ENCODE results near the gene F3.
"Not testable (repeated sequence)": the region's sequence is repeated elsewhere in the genome, so short reads cannot be mapped to it uniquely, and the experiment has no call there.

F3 gene

DNA sequence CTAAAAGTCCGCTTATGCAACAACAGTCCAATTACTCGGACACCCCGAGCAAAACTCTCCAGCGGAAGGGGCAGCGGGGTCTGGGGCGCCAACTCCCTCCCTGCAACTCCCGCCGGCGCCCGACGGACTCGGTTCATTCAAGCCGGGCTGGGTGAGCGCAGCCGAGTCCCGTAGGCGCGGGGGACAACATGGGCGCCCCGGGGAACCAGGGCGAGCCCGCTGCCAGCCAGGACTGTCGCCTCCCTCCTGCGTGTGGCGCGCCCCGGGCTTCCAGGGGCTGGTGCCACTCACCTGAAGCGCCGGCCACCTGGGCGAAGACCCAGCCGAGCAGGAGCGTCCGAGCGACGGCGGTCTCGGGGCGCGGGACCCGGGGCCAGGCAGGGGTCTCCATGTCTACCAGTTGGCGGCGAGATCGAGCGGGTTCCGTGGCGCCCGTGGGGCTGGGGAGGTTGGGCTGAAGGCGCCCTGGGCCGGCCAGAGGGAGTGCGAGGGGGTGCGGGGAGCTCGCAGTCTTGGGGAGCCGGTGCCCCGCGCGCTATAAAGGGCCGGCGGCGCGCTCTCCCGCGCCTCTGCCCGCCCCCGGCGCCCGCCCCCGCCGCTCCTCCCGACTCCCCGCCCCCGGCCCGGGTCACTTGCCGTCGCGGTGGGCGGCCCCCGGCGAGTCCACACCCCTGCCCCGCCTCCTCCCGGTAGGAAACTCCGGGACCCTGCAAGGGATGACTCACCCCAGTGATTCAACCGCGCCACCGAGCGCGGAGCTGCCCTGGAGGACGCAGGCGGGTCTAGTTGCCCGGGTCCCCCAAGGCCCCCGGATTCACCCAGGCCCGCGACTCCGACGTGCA is at the start of gene F3:
Gene F3 (minus strand): TSS at position 514 of the 842 bp plus-strand sequence. CDS start 123 bp downstream, at position 391.
- DNase-seq: peak; percentile 27 to 37

DNA sequence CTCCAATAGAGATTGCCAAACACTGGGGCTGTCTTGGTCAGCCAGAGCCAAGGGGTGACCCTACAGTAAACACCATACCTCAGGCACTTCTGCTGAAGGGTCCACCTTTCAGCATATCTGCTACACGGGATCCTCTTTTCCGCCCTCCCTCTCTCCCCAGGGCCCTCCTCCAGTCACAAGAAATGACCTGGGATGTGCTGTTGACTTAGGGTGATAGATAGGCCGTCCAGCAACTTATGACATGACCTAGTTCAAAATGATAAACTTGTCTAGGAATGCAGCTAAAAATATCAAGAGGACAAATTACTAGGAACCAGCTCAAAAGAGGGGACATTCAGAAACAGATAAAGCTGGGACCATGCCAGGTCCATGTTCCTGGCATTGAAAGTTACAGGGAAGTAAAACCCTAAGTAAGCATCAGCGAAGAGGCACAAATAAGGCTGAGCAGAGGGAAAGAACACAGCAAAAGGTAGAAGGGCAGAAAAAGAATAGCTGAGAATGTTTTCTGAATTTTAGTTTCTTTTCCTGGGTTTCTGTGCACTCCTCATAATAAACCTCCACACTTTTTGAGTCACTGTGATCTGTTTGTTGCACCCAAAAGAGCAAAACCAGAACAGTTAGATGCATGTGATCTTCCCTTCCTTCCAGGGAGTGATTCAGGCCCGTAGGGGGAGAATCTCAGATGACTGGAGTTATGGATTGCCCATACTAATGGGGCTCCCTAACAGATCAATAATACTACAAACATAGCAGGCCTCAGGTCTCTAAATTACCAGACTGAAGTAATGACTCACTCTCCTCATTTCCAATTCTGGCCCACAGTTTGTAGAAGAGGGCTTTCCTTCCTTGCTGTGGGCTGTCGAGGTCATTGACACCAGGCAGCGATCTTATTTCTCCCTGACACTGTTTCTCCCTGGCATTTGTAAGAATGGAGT is 48.9 kb upstream of the F3 start:
- DNase-seq: no peak

DNA sequence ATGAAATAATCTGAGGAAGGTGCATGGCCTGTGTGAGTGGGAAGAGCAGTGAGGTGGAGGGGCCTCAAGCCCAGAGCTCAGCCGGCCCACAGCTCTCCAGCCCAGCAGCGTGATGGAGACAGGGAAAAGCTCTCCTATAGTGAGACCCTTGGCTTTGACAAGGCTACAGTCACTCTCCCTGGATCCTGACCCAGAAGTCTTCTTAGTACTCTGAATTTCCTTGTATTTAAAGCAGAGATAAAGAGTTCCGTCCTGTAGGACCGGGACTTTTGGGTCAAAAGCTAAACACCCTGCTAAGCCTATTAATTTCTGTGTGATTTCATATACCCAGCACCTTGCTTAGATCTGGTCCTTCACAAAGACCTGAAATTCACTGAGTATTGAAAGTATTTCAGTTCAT is 48.2 kb upstream of the F3 start:
- DNase-seq: no peak

DNA sequence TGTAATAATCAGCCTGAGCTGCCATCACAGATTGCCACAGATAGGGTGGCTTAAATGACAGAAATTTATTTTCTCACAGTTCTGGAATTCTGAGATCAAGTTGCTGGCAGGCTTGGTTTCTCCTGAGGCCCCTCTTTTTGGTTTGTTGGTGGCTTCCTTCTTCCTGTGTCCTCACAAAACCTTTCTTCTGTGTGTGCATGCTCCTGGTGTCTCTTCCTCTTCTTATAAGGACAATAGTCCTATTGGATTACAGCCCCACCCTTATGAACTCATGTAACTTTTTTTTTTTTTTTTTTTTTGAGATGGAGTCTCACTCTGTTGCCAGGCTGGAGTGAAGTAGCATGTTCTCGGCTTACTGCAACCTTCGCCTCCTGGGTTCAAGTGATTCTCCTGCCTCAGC is 41.0 kb upstream of the F3 start:
- DNase-seq: no peak

DNA sequence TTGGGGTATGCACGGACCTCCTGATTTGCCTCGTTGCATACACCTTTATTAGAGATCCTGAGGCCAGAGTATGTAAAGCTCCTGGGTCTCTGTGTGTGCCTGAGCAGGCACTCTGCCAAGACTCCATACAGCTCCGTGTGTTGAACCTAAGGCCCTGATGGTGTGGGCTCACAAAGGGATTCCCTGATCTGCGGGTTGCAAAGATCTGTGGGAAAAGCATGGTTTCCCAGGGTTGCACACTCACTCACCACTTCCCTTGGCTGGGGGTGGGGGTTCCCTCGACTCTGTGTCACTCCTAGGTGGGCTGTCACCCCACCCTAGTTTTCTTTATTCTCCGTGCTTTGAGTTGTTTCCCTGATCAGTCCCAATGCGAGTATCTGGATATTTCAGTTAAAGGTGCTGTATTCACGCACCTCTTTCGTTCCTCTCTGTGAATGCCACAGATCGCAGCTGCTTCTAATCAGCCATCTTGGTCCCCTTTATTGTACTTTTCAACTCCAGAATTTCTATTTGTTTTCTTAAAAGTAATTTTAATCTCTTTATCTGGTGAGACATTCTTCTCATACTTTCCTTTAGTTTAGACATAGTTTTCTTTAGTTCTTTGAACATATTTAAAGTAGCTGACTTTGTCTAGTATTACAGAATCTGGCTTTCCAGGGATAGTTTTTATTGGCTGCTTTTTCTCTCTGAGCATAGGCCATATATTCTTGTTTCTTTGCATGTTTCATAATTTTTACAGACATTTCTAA is 39.0 kb upstream of the F3 start:
- no peak for DNase-seq

DNA sequence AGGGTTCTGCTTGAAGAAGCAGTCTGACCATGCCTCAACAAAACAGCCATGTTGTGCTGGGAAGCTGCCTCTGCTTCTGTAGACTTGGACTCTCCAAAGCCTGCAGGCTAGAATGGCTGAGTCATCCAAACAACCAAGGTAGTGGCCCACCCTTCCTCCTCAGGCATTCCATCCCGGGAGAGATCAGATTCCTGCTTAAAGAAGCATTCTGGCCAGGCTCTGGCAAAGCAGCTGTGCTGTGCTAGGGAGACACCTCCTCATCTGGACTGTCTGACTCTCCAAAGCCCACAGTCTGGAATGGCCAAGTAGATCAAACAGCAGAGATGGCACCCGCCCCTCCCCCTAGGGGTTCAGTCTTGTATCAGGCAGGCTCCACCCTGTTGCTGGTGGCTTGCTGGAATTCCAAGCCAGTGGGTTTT is 38.3 kb upstream of the F3 start:
- DNase-seq: no peak

DNA sequence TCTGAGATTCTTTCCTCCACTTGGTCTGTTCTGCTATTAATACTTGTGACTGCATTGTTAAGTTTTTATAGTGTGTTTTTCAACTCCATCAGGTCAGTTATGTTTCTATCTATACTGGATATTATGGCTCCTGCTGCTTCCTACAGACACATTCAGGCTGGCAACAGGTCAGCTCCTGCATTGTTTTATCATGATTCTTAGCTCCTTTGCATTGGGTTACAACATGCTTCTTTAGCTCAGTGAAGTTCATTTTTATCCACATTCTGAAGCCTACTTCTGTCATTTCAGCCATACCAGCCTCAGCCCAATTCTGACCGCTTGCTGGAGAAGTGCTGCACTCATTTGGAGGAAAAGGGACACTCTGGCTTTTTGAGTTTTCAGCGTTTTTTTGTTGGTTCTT is 37.3 kb upstream of the F3 start:
- no peak for DNase-seq

DNA sequence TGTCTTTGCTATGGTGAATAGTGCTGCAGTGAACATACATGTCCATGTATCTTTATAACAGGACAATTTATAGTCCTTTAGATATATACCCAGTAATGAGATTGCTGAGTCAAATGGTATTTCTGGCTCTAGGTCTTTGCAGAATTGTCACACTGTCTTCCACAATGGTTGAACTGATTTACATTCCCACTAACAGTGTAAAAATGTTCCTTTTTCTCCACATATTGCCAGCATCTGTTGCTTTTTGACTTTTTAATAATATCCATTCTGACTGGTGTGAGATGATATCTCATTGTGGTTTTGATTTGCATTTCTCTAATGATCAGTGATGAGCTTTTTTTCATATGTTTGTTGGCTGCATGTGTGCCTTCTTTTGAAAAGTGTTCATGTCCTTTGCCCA is 32.4 kb upstream of the F3 start:
- not testable (repeated sequence) for DNase-seq

DNA sequence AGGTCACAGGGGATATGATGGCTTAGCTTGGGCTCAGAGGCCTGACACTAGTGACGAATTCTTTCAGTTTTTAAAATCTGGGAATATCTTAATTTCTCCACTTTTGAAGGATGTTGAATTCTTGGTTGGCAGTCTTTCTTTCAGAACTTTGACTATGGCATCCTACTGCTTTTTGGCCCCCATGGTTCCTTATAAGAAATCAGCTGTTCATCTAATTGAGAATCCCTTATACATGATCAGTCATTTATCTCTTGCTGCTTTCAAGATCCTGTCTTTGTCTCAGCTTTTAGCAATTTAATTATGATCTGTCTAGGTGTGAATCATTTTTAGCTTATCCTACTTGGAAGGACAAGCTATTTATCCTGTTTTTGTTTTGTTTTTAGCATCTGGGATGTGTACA is 31.2 kb upstream of the F3 start:
- DNase-seq: no peak

DNA sequence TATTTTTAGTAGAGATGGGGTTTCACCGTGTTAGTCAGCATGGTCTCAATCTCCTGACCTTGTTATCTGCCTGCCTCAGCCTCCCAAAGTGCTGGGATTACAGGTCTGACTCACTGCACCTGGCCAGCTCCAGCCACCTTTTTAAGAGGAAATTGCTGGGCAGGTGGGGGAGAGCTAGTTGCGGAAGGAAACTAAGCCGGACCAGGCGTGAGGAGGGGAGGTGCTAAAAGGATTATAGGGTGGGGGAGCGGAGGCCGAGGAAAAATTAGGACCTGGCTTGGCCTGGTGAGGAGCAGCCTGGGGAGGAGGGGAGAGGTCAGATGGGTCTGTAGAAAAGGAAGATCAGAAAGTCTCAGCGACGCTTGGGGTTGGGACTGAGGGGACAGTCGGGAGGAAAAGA is 29.4 kb upstream of the F3 start:
- DNase-seq: not testable (repeated sequence)

DNA sequence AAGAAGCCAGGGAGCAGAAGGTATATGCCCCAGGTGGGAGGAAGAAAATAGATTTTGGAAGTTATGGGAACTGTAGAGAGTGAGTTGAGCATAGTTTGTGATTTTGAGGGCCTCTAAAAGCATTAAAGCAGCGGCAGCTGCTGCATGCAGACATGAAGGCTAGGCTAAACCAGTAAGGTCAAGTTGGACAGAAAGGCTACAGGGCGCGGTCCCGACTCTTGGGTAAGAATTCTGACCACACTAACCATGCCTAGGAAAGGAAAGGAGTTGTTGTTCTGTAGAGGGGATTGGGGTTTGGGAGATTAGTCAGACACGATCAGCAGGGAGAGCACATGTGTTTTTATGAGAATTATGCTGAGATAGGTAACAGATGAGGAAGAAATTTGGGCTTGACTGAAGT is 27.2 kb upstream of the F3 start:
- not testable (repeated sequence) for DNase-seq

DNA sequence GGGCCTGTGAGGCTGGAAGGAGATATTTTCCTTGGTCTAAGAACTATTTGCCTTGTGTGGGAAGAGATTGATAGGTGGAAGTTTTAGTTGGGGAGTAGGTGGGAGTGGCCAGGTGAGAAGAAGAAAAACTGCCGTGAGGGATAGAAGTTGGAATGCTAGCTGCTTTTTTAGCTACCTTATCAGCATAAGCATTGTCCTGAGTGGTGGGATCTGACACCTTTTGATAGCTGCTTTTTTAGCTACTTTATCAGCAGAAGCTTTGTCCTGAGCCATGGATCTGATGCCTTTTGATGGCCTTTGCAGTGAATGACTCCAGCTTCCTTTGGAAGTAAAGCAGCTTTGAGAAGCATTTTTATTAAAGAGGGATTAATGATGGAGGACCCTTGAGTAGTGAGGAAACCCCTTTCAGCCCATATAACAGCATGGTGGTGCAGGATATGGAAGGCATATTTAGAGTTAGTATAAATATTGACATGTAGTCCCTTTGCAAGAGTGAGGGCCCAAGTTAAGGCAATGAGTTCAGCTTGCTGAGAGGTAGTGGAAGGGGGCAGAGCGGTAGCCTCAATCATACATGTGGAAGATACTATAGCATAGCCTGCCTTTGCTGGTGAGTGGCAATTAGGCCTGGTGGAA is 26.5 kb upstream of the F3 start:
- not testable (repeated sequence) for DNase-seq

DNA sequence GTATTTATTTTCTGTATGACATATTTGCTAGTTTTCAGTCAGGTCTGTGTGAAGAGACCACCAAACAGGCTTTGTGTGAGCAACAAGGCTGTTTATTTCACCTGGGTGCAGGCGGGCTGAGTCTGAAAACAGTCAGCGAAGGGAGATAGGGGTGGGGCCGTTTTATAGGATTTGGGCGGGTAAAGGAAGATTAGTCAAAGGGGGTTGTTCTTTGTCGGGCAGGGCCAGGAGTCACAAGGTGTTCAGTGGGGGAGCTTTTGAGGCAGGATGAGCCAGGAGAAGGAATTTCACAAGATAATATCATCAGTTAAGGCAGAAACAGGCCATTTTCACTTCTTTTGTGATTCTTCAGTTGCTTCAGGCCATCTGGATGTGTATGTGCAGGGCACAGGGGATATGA is 24.9 kb upstream of the F3 start:
- not testable (repeated sequence) for DNase-seq

DNA sequence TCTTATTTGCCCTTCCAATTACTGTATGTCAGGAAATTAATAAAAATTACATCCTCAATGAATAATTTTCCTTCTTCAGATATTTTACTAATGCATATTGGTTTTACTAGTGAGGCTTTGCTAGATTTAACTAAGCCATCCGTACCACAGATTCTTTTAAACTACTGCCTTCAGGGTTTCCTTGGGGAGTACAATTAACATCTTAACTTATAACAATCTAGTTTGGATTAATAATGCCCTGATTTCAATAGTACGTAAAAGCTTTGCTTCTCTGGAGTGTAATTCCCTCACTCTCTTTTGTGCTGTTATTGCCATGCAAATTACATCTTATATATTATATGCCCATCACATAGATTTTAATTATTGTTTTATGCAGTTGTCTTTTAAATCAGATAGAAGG is 24.3 kb upstream of the F3 start:
- no peak for DNase-seq

DNA sequence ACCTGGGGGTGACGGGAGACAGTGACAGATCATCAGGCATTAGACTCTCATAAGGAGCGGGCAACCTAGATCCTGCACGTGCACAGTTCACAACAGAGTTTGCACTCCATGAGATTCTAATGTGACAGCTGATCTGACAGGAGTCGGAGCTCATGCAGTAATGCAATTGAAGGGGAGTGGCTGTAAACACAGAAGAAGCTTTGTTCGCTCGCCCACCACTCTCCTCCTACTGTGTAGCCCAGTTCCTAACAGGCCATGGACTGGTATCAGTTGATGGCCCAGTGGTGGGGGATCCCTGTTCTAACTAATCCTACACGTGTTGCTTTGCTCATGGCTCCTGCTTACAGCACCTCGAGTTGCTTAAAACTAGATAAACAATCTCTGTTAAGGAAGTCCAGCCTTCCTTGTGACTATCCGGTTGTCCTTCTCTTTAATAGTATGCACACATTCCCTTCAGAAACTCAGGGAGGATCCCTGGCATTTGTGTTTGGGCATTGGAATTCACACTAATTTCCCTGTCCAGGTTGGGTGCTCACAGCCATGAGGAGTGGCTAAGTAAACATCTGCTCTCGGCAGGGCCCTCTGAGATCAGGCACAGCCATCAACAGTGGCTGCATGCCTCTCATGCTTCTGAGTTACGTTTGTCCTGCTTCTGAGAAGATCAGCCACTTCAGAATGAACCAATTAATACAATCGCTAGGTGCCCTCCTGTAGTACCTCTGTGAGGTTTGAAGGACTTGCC is 21.1 kb upstream of the F3 start:
- no peak for DNase-seq

DNA sequence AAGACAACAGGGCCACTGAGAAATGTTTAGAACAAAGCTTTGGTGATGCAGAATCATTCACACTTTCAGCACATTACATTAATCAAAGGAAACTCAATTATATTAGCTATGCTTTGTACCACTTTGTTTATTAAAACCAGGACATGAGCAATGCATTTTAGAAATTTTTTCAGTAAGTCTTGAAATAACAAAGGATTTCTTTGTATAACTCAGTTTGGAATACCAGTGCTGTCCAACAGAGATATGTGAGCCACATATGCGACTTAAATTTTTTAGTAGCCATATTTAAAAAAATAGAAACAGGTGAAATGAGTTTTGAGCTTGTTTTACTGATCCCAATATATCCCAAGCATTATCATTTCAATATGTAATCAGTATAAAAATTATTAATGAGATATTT is 18.8 kb upstream of the F3 start:
- DNase-seq: no peak

DNA sequence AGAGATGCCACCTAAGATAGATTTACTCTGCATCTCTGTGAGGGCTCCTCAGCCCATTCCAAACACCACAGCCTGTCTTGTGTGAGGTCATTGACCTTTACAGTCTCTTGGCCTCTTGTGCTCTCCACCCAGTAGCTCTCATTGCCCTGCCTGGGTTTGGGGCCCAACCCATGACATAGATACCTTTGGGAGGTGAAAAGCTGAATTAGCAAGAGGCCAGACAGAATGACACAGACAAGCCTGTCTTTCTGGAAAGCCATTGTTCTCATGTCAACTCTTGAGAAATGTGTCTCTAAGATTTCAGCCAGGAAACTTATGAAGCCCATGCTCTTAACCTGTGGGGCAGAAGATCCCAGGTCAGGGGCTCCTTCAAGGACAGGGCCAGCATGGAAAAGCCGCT is 18.4 kb upstream of the F3 start:
- DNase-seq: no peak

DNA sequence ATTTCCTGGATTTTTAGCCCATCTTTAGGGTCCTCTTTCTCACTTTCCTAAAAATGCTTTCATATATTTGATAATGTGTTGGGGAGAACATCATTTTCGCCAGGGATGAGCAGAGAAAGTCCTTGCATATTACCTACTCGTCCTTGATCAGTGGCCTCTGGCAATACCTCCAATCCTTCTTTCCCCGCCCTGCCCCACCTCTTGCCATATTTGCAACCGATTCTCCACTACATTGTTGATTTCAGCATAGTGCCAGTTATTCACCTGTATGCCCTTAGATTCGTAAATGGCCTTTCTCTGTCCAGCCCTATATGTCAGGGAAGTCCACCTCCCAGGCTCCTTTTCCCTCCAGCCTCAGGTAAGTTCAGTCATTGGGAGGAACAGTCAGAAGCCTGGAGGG is 13.5 kb upstream of the F3 start:
- DNase-seq: no peak

DNA sequence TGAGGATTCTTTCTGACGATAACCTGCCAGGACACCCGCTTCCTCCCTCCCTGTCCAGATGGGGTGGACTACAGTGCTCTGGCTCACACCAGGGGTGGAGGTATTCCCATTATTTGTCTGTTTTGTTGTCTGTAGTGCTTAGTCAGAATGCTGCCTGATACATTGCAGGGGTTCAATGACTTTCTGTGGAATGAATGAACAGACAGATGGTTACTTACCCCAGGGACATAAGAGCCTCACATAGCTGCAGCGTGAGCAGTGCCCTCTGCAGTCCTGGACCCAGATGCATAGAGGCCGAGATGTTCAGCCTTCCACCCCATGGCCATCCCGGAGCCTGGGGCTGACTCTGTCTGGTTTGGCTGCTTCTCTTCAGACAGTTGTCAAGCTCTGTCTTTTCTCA is 13.0 kb upstream of the F3 start:
- no peak for DNase-seq

DNA sequence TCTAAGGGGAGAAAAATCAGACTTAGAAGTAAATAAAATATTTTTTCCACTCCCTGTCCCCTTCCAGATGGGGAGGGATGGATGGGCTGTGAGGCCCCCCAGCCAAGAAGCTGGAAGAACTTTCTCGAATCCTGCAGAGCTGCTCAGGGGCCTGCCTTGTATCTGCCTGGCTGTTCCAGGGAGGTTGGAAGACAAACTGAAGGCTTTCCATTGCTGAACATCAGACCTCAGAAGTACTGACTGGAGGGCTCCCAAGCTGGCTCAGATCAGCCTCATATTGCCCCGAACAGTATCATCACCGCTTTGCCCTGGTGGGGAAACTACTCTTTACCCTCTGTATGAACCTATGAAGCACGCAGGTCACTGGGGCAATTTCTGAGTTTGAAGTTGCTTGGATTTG is 12.4 kb upstream of the F3 start:
- no peak for DNase-seq

DNA sequence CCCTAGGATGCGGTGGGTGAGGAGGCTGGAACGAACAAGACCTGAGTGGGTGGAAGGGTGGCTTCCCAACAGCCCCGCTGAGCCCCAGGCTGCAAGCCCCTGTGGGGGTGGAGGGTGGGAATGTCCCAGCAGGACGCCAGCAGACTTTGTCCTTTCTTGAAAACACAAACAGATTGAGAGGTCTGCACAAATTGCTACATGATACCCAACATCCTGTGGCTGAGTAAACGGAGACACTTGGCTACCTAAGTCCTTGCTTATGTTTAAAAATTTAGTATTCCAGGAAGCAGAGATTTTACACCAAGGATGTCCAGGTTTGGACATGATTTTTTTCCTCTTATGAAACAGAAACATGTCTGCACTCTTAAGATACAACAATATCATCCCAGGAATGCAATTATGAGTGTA is 11.8 kb upstream of the F3 start:
- peak in 1 of 2 experiments; percentile 7 for DNase-seq

DNA sequence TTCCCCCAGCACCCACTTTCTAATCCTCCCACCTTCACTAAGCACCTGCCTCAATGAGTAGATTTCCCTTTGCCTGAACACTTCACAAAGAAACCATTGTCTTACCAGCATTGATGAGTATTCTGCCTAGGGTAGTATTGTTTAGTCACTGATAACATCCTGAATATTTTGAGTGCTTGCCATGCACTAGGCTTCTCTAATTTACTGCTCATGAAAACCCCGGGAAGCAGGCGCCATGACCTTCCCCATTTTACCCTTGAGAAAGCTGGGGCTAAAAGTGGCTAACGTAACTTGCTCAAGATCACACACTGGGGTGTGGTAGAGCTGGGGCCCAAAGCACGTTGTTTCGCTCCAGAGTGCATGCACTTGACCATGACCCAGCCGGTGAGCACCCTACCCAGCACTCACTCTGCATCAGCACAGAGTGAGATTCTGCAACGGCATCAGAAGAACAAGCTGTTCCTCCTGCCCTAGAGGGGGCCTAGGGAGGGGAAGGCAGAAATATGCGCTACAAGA is 10.6 kb upstream of the F3 start:
- DNase-seq: no peak

Data from NCI-H2081 (cell line).